CMK (cell line): ENCODE data around the gene GLIS1.

ENCODE experiments used
- DNase-seq: peaks from one replicate; pipeline ENCODE4 v3.0.0-alpha.2; 2010; ENCODE audit warnings: low read depth

Gene GLIS1

GRCh38 chr1:53717025-53717804, 21.7 kb downstream of the GLIS1 start:
- DNase-seq = no peak

GRCh38 chr1:53716150-53716549, 22.8 kb downstream of the GLIS1 start:
- DNase-seq = no peak

GRCh38 chr1:53715478-53715877, 23.5 kb downstream of the GLIS1 start:
- no peak for DNase-seq

- DNase-seq = no peak
Observed at GRCh38 chr1:53712276-53712675, 26.7 kb downstream of the GLIS1 start.

GRCh38 chr1:53710584-53710983, 28.4 kb downstream of the GLIS1 start:
- DNase-seq = no peak

GRCh38 chr1:53708687-53709086, 30.3 kb downstream of the GLIS1 start:
- DNase-seq = no peak

- DNase-seq = no peak
Observed at GRCh38 chr1:53706356-53706755, 32.6 kb downstream of the GLIS1 start.

GRCh38 chr1:53705446-53706096, 33.4 kb downstream of the GLIS1 start:
- no peak for DNase-seq

GRCh38 chr1:53704804-53705445, 34.0 kb downstream of the GLIS1 start:
- DNase-seq = no peak

GRCh38 chr1:53704304-53704703, 34.7 kb downstream of the GLIS1 start:
- DNase-seq = no peak

- no peak for DNase-seq
Observed at GRCh38 chr1:53703174-53703573, 35.8 kb downstream of the GLIS1 start.

- no peak for DNase-seq
Observed at GRCh38 chr1:53702341-53702740, 36.6 kb downstream of the GLIS1 start.

- DNase-seq = no peak
Observed at GRCh38 chr1:53700776-53701175, 38.2 kb downstream of the GLIS1 start.

GRCh38 chr1:53699981-53700380, 39.0 kb downstream of the GLIS1 start:
- no peak for DNase-seq

GRCh38 chr1:53698384-53698980, 40.5 kb downstream of the GLIS1 start:
- DNase-seq = no peak

GRCh38 chr1:53697721-53698383, 41.1 kb downstream of the GLIS1 start:
- DNase-seq = no peak

GRCh38 chr1:53696990-53697389, 42.0 kb downstream of the GLIS1 start:
- no peak for DNase-seq

- no peak for DNase-seq
Observed at GRCh38 chr1:53696571-53696970, 42.4 kb downstream of the GLIS1 start.

GRCh38 chr1:53696051-53696450, 42.9 kb downstream of the GLIS1 start:
- DNase-seq = no peak

- no peak for DNase-seq
Observed at GRCh38 chr1:53695116-53695515, 43.8 kb downstream of the GLIS1 start.

GRCh38 chr1:53694718-53695091, 44.3 kb downstream of the GLIS1 start:
- no peak for DNase-seq
